NB4 (cell line): ENCODE measurements around the gene ITPR2.

ENCODE experiments used
- CTCF ChIP-seq: IDR thresholded peaks from one replicate; pipeline ENCODE4 v1.5.1; 2012; ENCODE audit warnings: low read depth, low read length
- MAX ChIP-seq: IDR thresholded peaks from 2 replicates; pipeline ENCODE4 v1.6.1; 2011; ENCODE audit warnings: low read depth, low read length
- MYC ChIP-seq: IDR thresholded peaks from 2 replicates; pipeline ENCODE4 v1.6.1; 2011; ENCODE audit warnings: low read depth, low read length
- POLR2A ChIP-seq: IDR thresholded peaks from 2 replicates; pipeline ENCODE4 v1.6.1; 2011; ENCODE audit warnings: mild to moderate bottlenecking; ENCODE audit not compliant: insufficient read length; ENCODE audit errors: extremely low read depth

- no peak for TF ChIP-seq MAX
- no peak for TF ChIP-seq CTCF
- no peak for TF ChIP-seq POLR2A
- TF ChIP-seq MYC = no peak
Measured at GRCh38 chr12:26606911-26607310, 226.1 kb downstream of the ITPR2 start.
